VCaP (cell line): ENCODE results near the gene ABLIM1.

ENCODE experiments used
- H3K27ac ChIP-seq: fragments of 450-650 bp; 2 replicates; pipeline ENCODE4 v1.5.1; 2017
- TF ChIP-seq, protein P1 (sequence below): fragments of 450-650 bp; conservative IDR thresholded peaks from 2 replicates; pipeline ENCODE4 v1.5.1; 2017; ENCODE audit warnings: mild to moderate bottlenecking, moderate library complexity

The ABLIM1 gene

DNA sequence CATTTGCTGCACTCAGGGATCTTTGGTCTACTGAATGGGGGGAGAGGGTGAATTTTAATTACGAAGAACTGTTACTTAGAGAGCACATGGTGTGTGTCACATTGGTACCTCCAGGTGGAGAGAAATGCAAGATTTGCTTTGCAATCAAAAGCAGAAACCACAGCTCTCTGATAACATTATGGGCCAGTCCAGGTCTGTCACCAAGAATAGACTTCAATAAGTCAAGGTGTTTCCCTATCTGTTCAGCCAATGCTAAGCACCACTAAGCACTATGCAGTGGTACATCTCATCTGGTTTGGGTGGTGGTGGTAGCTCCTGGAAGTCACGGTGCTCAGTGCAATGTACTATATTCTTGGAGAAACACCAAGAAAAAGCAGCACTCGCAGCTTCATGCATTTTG, 134.2 kb downstream of the ABLIM1 start:
- H3K27ac ChIP-seq, result no peak overlapping the region
- TF ChIP-seq, protein P1, sequence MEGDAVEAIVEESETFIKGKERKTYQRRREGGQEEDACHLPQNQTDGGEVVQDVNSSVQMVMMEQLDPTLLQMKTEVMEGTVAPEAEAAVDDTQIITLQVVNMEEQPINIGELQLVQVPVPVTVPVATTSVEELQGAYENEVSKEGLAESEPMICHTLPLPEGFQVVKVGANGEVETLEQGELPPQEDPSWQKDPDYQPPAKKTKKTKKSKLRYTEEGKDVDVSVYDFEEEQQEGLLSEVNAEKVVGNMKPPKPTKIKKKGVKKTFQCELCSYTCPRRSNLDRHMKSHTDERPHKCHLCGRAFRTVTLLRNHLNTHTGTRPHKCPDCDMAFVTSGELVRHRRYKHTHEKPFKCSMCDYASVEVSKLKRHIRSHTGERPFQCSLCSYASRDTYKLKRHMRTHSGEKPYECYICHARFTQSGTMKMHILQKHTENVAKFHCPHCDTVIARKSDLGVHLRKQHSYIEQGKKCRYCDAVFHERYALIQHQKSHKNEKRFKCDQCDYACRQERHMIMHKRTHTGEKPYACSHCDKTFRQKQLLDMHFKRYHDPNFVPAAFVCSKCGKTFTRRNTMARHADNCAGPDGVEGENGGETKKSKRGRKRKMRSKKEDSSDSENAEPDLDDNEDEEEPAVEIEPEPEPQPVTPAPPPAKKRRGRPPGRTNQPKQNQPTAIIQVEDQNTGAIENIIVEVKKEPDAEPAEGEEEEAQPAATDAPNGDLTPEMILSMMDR, result no peak

DNA sequence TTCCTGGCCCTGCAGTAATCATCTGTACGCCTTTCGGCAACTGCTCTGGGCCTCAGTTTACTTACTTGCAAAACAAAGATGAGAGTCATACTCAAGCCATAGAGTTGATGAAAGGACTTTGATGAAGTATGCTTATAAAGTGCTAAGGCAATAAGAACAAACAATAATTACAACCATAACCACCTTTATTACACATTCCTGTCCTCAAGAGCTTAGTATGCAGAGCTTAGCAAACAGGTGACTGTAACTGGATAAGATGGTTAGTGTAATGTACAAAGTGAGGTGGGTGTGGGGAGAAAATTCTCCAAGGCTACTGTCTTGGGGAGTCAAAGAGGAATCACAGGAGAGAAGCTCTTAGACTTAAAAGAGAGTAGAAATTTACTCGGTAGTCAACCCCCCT, 136.8 kb downstream of the ABLIM1 start:
- no peak overlapping the region for H3K27ac ChIP-seq
- TF ChIP-seq, protein P1, result no peak

DNA sequence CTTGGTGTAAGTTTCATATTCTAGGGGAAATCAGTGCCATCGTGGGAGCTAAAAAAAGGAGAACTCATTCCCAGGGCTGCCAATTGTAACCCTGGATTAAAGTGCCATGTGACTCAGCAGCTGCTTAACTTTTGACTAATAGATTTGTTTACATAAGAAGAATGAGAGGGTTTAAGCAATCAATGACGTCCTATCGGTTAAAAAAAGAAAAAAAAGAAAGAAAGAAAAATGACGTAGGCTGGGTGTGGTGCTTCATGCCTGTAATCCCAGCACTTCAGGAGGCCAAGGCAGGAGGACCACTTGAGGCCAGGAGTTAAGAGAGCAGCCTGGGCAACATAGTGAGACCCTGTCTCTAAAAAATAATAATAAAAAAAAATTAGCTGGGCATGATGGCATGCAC, 137.6 kb downstream of the ABLIM1 start:
- H3K27ac ChIP-seq, result no peak overlapping the region

DNA sequence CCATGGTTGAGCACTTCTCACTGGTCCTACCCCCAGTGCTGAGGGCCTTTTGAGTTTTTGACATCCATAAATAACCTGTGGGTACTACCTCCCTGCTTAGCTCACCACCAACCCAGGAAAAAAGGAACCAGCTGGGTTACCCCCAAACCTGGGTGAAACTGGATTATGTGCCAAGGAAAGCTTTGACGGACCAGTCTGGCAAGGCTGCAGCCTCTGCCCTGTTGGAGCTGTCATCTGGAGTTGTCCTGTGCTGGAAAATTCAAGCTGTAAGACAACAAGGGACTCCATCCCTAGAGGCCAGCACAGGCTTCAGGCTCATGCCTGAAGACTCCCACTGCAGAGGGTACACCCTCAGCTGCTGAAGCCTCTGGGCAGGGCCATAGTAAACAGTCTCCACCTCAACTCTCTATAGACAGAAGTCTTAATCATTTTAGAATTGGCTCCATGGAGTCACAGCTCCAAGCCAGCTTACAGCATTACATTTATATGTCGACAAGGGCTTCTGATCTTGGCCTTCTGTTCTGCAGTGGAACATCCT, 138.2 kb downstream of the ABLIM1 start:
- TF ChIP-seq, protein P1, result no peak
- no peak overlapping the region for H3K27ac ChIP-seq

More for the DNA sequence above, 137.6 kb downstream of the ABLIM1 start:
- TF ChIP-seq, protein P1, result no peak

DNA sequence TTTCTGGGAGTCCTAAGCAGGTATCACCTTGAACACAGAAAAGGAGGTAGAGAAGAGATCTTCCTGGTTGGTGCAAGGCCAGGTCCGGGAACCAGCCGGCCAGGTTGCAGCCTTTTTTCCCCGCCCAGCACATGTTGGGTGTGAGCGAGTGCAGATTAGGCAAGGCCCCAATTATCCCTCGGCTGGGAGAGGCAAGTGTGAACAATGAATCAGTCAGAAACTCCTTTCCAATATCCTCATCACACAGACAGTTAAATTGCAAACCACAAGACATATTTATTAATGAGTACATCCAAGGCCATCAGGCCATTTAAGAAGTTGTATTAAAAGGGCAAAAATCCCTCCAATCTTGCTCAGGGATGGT, 138.8 kb downstream of the ABLIM1 start:
- TF ChIP-seq, protein P1, result no peak
- no peak overlapping the region for H3K27ac ChIP-seq

DNA sequence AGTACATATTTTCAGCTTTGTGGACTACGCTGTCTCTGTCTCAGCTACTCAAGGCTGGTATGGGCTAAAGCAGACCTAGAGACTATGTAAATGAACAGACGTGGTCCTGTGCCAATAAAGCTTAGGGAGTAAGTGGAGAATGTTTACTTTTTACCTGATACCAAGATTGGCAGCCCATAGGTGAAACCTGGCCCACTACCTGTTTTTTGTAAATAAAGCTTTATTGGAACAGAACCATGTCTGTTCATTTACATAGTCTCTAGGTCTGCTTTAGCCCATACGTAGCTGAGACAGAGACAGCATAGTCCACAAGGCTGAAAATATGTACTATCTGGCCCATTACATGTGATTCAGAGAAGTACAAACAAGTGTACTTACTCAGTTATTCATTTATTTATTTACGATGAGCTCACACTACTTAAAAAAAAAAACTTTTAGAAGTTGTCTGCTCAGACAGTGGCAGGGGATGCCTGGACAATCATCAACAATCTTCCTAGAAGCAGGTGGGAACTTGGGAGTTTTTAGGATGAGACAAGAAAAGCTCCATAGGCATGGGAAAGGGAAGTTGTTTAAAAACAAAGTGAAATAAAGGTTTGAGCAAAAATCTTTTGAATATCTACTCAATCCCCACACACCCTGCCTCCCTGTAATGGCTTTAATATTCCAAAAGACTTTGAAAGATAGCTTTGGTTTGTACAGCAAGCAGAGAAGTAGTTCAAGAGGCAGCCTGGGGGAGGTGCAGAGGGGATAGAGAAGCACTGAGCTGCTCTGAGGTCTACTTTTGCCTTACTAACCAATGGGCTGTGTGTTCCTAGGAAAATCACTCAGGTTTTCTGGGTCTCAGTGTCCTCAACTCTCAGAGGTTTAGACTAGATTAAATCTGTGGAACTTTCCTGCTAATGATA, 139.4 kb downstream of the ABLIM1 start:
- TF ChIP-seq, protein P1, result no peak
- H3K27ac ChIP-seq, result no peak overlapping the region

DNA sequence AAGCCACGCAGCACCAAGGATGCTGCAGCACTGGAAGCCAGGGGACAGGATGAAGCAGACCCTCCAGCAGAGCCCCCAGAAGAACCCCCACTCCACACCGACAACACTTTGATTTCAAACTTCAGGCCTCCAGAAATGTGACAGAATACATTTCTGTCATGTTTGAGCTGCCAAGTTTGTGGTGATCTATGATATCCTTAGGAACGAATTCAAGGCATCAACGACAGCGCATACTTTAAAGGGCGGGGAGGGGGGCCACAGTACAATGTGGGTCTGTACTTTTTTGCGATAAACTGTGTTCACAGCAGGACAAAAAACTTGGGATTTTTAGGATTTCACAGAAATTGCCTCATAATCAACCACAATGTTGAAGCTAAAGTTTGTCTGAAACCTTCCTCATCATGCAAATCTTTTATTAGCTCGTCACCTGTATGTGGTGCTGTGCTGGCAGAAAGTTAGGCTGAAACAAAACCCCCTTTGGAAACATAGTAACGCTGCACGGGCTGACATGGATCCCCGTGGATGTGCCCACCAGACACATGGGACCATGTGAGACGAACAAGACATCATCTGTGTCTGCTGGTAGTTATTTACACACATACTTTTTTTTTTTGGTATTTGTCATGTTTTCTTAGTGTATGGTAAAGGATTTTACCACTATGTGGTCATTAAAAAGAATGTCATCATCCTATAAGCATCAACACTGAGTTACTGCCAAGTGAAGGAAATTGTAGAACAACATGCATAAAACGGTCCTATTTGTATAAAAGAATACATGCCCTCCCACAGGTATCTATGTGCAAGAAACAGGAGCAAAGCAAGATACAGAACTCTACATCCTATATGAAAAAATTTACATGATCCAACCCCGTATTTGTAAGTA, 140.5 kb downstream of the ABLIM1 start:
- TF ChIP-seq, protein P1, result no peak

More for the DNA sequence above, 140.5 kb downstream of the ABLIM1 start:
- no peak overlapping the region for H3K27ac ChIP-seq
